ENCODE measurements around the gene RARA.

Gene RARA

DNA sequence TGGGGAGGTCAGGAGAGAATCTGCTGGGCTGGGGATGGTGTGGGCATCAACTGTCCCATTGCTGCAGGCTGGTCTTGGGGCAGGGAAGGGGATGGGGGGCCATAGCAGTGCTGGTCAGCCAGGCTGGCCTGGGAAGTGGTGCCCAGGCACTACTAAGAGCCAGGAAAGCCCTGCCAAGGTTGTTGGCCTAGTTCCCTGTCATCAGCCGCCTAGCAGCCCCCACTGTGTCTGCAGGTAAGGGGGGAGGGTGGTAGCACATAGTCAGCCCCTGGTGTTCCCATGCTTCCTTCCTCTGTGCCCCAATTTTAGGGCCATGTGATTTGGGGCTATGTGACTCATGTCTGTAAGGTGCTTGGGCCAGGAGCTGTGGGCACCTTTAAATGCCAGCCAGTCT, 37.8 kb downstream of the RARA start:
- DNase-seq: no peak

DNA sequence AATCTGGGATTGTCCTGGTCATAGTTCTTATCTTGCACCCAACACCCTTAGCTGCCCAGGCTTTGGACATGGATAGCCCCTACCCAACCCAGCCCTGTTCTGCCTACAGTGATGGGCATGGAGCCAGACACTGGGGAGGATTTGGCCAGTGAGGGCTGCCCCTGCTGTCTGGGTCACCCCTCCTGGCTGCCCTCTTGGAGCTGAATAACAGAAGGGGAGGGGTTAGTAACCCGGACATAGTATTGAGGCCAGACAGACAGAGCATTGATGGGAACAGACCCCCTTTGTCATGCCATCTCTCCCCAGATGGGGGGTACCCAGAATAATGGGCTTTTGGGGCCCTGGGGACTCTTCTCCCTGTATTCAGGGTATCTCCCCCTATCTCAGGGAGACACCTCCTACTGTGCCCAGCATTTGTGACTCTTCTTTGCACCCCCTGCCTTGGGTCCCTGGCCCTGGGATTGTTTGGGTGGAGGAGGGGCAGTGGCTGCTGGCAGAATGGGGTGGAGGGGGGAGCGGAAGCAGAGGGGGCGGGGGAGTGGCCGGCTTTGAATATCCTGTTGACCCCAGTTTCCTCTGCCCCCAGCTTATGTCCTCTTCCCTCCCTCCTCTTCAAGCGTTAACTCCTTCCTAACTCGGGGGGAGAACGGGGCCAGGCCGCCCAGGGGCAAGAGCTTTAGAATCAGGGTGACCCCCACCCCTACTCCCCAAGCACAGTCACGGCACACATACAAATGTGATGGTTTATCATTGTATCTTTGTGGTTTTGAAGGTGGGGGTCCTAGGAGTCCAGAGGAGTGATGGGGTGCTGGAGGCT, 38.5 kb downstream of the RARA start:
- no peak for DNase-seq

DNA sequence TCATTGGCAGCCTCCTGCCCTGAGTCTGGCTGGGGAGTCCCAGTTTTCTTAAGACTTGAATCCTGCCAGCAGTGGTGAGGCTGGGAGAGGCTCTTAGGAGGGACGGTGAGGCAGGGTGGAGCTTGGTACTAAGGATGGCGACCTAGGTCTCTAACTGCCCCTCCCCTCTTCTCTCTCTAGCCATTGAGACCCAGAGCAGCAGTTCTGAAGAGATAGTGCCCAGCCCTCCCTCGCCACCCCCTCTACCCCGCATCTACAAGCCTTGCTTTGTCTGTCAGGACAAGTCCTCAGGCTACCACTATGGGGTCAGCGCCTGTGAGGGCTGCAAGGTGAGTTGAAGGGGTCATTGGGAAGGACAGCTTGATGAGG, 39.1 kb downstream of the RARA start:
- DNase-seq: no peak

DNA sequence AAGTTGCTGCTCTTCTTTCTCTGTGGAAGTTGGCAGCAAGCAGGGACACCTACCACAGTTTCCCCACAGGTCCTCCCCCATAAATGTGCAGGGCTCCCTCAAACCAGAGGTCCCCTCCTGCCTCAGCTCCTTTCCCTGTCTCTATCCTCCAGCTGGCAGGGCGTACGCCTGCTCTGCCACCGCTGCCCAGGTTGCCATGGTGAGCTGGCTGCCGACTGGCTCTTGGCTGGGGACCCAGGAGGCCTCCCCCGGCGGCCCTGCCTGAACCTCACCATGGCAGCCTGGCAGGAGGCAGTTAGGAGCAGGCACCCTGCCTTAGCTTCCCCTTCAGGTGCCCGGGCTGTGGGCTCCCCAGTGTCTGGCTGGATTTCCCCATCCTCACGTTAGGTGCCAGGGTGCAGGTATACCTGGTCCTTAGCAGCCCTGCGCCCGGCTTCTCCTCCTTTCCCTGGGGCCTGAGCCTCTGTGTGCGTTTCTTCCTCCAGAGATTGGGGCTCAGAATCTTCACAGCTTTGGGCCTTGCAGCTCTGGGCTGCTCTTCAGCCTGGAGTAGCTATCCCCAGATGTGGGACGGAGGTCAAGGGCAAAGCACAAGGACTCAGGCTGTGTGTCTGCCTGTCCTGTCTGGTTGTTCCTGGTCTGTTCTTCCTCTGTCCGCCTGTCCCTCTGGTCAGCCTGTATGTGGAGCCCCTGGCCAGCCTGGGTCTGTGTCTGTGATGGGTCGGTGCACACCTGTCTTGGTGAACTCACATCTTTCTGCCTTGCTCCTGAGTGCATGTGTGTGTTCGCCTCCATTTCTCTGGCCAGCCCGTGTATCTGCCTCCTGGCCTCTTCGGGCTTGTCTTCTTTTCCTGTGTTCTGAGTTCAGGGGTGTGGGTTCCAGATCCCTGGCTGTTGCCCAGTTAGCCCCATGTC, 39.8 kb downstream of the RARA start:
- no peak for DNase-seq

DNA sequence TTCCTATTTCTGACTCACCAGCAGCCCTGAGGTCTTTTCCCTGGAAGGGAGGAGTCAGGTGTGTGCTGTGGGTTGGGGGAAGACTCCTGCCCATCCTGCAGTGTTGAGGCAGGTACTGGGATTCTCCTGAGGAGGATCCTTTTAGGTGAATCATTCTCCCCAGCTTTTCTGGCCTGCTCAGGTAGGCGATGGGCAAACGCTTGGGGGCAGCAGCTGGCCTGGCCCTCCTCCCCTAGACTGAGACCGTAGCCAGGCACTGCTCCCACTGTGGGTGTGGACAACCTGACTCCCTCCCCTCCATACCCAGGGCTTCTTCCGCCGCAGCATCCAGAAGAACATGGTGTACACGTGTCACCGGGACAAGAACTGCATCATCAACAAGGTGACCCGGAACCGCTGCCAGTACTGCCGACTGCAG, 40.5 kb downstream of the RARA start:
- DNase-seq: no peak

DNA sequence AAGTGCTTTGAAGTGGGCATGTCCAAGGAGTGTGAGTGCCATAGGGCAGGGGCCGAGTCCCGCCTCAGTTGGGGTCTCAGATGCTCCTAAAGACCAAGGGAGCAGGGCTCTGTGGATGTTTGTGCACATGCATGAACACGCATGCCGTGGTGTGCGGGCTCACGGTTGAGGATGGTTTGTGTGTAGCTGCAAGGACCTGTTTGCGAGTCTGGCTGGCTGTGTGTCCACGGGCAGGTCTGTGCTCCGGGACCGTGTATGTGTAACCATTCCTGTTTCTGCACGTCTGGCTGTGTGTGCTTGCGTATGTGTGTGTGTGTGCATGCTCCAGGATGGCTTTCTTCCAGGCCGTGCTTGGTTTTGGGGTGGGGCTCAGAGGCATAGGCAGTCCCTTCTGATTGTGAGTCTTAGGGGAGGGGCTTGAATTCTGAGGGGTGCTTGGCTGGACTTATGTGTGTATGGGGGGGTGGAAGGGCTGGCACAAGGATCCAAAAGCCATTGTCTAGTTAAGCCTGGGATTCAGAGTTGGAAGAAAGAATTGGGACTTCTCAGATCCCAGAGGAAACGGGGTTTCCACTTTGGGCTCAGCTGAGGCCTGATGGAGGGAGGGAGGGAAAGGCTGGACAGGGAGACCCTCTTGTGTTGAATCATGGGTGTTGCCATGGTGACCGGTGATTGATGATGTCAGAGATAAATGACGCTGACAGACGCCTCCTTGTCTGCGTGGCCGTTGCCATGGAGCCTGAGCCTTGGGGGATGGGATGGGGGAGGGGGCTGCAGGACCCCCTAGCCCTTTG, 41.1 kb downstream of the RARA start:
- no peak for DNase-seq

DNA sequence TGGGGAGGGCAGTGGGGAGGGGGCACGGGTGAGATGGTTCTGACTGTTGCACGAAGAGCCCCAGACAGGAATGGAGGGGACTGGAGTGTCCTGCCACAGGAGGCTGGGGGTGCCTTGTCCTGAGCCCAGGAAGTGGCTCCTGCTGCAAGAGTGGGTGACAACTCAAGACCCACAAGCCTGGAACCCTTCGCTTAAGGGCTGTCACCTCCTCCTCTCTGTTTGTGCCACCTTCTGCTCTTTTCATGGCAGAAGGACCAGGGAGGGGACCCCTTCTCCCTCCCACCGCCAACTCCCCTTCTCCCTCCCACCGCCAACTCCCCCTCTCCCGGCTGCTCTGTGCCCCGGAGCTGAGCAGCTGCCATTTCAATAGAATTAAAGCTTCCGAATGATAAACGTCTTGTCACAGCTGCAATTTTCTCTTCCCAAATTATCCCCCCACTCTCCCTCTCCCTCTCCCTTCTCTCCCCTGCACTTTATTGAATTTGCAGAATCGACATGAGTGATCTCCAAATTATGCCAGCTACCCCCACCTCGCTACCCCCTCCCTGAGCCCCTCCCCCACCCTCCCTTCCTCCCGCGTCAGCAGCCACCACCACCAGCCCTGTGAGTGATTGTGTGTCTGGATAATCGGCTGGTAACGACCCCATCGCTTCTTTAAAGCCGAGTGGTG, 41.8 kb downstream of the RARA start:
- DNase-seq: no peak

DNA sequence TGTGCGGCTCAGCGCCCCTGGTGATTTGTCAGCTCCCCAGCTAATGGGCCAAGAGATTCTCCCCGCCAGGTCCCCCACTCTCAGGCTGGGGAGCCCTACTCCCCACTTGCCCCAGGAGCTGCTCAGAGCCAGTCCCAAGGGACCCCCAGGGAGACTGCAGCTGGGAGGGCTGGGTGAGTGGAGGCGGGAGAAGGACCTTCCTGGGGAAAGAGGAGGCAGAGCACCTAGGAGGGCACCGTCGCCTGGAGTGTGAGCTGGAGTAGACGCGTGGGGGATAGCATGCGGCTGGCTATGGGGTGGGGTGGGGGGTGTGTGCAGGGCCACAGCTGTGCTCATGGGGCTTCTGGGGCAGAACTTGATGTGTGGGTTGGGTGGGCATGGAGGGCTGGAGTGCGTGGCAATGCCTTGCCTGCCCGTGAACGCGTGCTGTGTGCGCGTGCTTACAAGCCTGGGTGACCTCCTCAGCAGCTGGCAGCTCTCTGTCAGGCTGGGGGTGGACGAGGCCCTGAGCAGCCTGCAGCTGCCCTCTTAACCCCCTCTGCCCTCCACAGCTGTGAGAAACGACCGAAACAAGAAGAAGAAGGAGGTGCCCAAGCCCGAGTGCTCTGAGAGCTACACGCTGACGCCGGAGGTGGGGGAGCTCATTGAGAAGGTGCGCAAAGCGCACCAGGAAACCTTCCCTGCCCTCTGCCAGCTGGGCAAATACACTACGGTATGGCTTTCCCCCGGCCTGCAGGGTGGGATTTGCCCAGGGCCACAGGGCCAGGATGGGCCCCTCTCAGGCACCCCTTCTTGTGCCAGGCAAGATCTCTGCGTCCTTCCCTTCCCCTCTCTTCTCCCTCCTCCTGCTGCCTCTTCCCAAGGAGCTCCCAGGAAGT, 42.6 kb downstream of the RARA start:
- DNase-seq: no peak

DNA sequence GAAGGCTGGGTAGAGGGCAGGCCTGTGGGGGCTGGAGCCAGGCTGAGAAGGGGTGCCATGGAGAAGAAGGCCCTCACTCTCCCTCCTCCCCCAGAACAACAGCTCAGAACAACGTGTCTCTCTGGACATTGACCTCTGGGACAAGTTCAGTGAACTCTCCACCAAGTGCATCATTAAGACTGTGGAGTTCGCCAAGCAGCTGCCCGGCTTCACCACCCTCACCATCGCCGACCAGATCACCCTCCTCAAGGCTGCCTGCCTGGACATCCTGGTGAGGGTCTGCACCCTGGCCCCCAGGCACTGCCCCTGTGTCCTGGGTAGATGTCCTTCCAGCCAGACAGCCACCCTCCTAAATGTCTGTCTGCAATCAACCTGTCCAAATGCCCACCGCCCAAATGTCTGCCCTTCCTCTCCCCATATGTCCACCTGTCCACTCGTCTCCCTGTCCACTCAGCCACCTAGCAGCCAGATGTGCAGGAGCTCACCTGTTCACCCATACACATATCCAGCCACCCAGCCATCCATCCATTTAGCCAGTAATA, 43.3 kb downstream of the RARA start:
- no peak for DNase-seq

DNA sequence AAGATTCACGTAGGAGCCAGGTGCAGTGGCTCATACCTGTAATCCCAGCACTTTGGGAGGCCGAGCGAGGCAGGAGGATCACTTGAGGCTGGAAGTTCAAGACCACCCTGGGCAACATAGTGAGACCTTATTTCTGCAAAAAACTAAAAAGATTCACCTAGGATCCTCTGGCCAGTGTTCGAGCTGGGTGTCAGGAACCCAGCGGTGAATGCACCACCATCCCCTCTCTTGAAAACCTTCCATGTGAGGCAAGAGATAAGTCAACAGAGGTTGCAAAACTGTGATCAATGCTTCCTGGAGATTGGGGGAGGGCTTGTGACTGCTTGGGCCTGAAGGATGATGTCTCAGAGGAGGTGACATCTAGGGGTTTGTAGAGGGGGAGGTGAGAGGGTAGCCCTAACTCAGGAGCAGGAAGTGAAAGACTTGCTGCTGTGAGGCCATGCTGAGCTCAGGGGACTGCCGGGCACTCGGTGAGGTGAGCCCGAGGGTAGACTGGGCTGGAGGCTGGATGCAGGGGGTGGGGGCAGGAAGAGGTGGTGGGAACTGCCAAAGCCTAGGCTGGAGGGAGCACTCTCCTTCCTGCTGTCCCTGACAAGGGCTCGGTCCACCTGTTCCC, 43.9 kb downstream of the RARA start:
- DNase-seq: no peak

DNA sequence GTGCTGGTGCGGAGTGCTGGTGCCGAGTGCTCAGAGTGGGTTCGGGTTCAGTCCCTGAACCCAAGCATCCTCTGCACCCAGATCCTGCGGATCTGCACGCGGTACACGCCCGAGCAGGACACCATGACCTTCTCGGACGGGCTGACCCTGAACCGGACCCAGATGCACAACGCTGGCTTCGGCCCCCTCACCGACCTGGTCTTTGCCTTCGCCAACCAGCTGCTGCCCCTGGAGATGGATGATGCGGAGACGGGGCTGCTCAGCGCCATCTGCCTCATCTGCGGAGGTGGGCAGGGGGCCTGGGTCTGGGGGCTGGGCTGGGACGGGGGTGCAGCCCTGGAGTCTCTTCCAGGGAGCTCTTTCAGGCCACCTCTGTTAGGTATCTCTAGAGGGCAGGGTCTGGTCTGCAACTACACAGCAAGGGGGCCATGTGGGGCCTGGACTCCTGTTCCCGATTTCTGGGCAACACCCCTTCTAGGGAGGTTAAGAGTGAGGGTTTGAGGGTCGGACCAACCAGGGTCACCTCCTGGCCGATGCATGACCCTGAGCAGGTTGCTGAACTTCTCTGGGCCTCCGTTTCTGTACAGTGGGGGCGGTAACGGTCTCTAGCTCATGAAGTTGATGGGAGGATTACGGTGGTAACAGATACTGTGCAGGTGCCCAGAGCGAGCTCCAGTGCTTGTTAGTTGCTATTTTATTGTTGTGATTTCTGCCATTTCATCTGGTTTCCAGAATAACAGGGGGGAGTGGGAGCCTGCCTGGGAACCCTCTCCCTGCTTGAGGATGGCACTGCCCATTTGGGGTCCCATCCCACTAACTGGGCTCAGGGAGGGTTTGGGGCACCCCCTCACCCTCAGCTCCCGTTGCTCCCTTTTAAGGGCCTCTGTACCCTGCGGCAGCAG, 45.5 kb downstream of the RARA start:
- DNase-seq: no peak

DNA sequence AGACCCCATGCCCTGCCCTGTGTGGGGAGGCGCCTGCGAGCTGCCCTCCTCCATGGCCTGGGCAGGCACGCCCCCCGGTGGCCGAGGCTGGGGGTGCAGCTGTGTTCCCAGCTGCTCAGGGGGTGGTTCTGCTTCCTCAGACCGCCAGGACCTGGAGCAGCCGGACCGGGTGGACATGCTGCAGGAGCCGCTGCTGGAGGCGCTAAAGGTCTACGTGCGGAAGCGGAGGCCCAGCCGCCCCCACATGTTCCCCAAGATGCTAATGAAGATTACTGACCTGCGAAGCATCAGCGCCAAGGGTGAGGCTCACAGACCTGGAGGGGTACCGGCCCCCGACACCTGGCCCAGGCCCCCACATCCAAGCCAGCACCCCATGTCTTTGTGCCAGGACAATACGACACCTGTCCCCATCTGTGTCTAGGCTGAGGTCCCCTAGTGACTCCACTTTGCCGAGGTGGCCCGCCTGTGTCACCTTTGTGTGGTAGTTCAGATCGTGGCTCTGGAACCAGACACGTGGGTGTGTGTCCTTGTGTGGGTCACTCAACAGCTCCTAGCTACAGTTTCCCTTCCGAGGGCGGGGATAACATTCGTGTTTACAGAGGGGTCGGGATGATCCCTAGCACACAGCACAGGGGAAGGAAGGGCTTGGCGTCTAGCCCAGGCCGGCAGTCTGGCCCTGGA, 46.3 kb downstream of the RARA start:
- peak; percentile 78 for DNase-seq

DNA sequence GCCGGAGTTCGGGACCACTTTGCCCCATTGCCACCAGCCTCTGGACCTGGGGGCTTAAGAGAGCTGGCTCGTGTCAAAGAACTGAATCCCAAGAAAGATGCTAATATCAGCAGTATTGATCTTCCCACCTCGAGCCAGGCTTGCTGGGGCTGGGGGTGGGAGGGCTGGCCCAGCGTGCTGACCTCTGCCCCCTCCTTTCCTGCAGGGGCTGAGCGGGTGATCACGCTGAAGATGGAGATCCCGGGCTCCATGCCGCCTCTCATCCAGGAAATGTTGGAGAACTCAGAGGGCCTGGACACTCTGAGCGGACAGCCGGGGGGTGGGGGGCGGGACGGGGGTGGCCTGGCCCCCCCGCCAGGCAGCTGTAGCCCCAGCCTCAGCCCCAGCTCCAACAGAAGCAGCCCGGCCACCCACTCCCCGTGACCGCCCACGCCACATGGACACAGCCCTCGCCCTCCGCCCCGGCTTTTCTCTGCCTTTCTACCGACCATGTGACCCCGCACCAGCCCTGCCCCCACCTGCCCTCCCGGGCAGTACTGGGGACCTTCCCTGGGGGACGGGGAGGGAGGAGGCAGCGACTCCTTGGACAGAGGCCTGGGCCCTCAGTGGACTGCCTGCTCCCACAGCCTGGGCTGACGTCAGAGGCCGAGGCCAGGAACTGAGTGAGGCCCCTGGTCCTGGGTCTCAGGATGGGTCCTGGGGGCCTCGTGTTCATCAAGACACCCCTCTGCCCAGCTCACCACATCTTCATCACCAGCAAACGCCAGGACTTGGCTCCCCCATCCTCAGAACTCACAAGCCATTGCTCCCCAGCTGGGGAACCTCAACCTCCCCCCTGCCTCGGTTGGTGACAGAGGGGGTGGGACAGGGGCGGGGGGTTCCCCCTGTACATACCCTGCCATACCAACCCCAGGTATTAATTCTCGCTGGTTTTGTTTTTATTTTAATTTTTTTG, 47.1 kb downstream of the RARA start:
- DNase-seq: no peak

DNA sequence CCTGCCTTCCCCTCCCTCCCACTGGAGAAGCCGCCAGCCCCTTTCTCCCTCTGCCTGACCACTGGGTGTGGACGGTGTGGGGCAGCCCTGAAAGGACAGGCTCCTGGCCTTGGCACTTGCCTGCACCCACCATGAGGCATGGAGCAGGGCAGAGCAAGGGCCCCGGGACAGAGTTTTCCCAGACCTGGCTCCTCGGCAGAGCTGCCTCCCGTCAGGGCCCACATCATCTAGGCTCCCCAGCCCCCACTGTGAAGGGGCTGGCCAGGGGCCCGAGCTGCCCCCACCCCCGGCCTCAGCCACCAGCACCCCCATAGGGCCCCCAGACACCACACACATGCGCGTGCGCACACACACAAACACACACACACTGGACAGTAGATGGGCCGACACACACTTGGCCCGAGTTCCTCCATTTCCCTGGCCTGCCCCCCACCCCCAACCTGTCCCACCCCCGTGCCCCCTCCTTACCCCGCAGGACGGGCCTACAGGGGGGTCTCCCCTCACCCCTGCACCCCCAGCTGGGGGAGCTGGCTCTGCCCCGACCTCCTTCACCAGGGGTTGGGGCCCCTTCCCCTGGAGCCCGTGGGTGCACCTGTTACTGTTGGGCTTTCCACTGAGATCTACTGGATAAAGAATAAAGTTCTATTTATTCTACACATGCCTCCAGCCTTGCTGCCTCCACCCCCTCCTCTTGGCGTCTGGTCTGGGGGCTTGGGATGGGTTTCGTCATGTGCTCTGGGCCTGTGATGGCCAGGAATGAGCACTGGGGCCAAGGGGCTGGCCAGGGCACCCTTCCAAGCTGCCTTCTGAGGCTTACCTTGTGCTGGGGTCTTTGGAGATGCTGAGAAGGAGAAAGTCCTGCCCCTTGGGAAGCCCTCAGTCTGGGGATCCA, 48.3 kb downstream of the RARA start:
- DNase-seq: no peak

DNA sequence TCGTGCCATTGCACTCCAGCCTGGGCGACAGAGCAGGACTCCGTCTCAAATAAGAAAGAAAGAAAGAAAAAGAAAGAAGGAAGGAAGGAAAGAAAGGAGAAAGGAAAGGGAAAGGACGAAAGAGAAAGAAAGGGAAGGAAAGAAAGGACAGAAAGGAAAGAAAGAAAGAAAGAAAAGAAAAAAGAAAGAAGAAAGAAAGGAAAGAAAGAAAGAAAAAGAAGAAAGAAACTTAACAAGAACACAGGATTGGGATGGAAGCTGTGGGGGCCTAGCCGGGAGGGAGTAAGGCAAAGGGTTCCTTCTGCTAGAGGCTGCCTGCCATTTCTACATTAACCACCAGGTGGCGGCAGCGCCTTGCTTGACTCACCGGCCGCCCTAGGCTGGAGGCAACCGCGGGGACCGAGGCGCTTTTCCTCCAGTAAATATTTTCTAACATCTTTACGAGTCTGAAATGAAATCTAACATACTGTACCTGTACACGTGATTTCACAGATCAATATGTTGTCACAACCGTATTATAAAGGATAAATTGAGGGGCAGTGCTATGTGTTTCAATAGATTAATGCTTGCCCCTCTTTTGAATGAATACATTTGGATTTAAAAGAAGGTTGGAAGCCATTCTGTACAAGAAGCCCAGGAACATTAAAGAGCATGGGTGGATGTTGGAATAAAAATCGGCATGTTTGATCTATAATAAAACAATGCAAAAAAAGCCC, 49.5 kb downstream of the RARA start:
- peak; percentile 90 for DNase-seq

DNA sequence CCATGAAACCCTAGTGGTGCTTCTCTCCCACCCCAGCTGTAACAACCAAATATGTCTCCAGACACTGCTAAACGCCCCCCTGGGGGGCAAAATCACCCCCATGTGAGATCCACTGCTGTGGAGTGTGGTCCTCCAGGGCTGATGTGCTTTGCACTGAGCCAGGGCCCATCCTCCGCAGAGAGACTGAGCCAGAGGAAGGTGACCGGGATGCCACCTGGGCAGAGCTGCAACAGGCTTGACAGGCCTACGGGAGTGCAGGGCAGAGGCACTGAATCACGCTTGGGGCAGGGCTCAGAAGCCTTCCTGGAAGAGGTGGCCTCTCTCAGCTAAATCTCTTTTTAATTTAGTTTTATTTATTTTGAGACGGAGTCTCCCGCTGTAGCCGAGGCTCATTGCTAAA, 51.1 kb downstream of the RARA start:
- DNase-seq: no peak
